Adrenal gland (tissue), 12 donors: ENCODE results near the gene DCTPP1. TPM values are rescaled to one million over a fixed set of nuclear protein-coding genes. Genes with fewer than 3 reads are reported as not detected.

Experiments
- DNase-seq, 7 donors: peaks; one replicate each; pipeline ENCODE4 v3.0.0-alpha.2; 2019 to 2020
- H3K27ac ChIP-seq, 5 donors: fragments of 200-600 bp; sonication (generic) in 4 of 5; 1 replicate in 3 of 5; 2 replicates in 2 of 5; pipeline versions ENCODE4 v1.5.1 to v1.8.0; 2016 to 2020; ENCODE audit warnings: mild to moderate bottlenecking in 1 of 5
- H3K27me3 ChIP-seq: fragments of 200-600 bp; 2 replicates; pipeline ENCODE4 v1.8.0; 2021
- H3K36me3 ChIP-seq, 2 donors: fragments of 200-600 bp; replicated peaks in 1 of 2; 1 replicate in 1 of 2; 2 replicates in 1 of 2; pipeline versions ENCODE4 v1.5.1 to v1.8.0; 2018 to 2022
- H3K4me1 ChIP-seq, 2 donors: fragments of 200-600 bp; replicated peaks in 1 of 2; 1 replicate in 1 of 2; 2 replicates in 1 of 2; pipeline versions ENCODE4 v1.5.1 to v1.8.0; 2018 to 2021
- H3K4me3 ChIP-seq, 4 donors: fragments of 200-600 bp; sonication (generic) in 3 of 4; one replicate each; pipeline ENCODE4 v1.5.1; 2016 to 2018
- H3K9me3 ChIP-seq, 3 donors: fragments of 200-600 bp; sonication (generic) in 1 of 3; replicated peaks in 1 of 3; 1 replicate in 2 of 3; 2 replicates in 1 of 3; pipeline versions ENCODE4 v1.5.1 to v1.8.0; 2016 to 2021
- CTCF ChIP-seq, 6 experiments: fragments of 450-650 bp in 4 of 6; fragments of 200-600 bp in 2 of 6; sonication (generic) in 1 of 6; IDR thresholded peaks; 1 replicate in 5 of 6; 2 replicates in 1 of 6; pipeline versions ENCODE4 v1.5.1 to v1.8.0; 2016 to 2021; ENCODE audit warnings: antibody characterized with exemption in 6 of 6, mild to moderate bottlenecking in 2 of 6, moderate library complexity in 1 of 6
- POLR2A ChIP-seq, 2 donors: fragments of 450-650 bp; IDR thresholded peaks; one replicate each; pipeline ENCODE4 v1.6.1; 2017; ENCODE audit warnings: antibody characterized with exemption in 2 of 2, mild to moderate bottlenecking in 2 of 2, moderate library complexity in 1 of 2
- WGBS, 4 donors: extraction: QIAGEN DNeasy Blood & Tissue Kit in 2 of 4; methylation state at CpG; one replicate each; pipeline versions ENCODE4 v1.1.5 to v1.1.7; 2013 to 2017; 5-methylcytosine and 5-hydroxymethylcytosine counted together
- intact Hi-C, 2 donors: fragments of 100-400 bp; cut with DNase I; formaldehyde crosslinking; loops; one replicate each; pipeline versions ENCODE4 v1.14.1 to v1.15.0; 2022 to 2023
- polyA plus RNA-seq, 3 donors: library from polyadenylated mRNA; stranded (reverse); fragments of 200-250 nt in 2 of 3; fragments of 350-450 nt in 1 of 3; fragmentation: Illumina TruSeq in 1 of 3; extraction: RNeasy Lipid Tissue Mini Kit (QIAGEN cat#74804) in 1 of 3; gene quantifications; one replicate each; pipeline ENCODE4 v1.2.3, GENCODE V29; 2013 to 2014
- total RNA-seq, 9 donors: library from RNA; depleted of rRNA in 4 of 9; stranded (reverse); fragments of >200 nt in 4 of 9; fragments of 120-200 nt in 1 of 9; fragmentation: NEBNext Ultra II Directional in 1 of 9; extraction: Animal tissue kit (Norgen Biotek cat#: 25700) in 1 of 9; gene quantifications; one replicate each; pipeline versions ENCODE4 v1.1.0 to v1.2.4, GENCODE V29; 2013 to 2023
- donor health status: healthy with polysubstance abuse.
- donor health status: Bipolar disorder and iron deficiency.
- donor health status: DM: yes; HTN: yes; CAD: no.
- donor health status: DM: no; HTN: no; CAD: no.
- donor health status: DM: no; HTN: no; CAD: no.
- donor health status: DM: yes; HTN: yes; CAD: no.

DCTPP1 gene
- total and polyA plus RNA-seq, 12 donors: 11.7 to 33.9 (median 28.7) TPM

- Histone ChIP-seq H3K27ac (peak overlapping the region; percentile 70 to 96 (median 87)), H3K4me1 (peaks cover 11 to 25% of the 10 kb centered on the region in 2 donors), H3K4me3 (peak overlapping the region in 2 of 4 donors; percentile 88 to 94), H3K36me3 (no peaks in the 10 kb centered on the region), H3K27me3 (no peaks in the 10 kb centered on the region), H3K9me3 (no peaks in the 10 kb centered on the region)
- DNase-seq: no peak
- intact Hi-C loops: loop anchor here (5.0 to 10.0 kb wide), 2 partner anchors 79 to 81 kb away; partner anchors contain the start of gene ZNF768 (in 2 of the 2)
- WGBS, 4 donors: 73 to 77% (median 76%) methylated on average over 10 of the region's 10 CpGs
- TF ChIP-seq POLR2A (IDR thresholded peaks at IDR 0.05): no peak
- no peak for TF ChIP-seq CTCF (IDR thresholded peaks at IDR 0.05)
Observed at GRCh38 chr16:30446203-30446595, 16.4 kb upstream of the DCTPP1 start.

DNA sequence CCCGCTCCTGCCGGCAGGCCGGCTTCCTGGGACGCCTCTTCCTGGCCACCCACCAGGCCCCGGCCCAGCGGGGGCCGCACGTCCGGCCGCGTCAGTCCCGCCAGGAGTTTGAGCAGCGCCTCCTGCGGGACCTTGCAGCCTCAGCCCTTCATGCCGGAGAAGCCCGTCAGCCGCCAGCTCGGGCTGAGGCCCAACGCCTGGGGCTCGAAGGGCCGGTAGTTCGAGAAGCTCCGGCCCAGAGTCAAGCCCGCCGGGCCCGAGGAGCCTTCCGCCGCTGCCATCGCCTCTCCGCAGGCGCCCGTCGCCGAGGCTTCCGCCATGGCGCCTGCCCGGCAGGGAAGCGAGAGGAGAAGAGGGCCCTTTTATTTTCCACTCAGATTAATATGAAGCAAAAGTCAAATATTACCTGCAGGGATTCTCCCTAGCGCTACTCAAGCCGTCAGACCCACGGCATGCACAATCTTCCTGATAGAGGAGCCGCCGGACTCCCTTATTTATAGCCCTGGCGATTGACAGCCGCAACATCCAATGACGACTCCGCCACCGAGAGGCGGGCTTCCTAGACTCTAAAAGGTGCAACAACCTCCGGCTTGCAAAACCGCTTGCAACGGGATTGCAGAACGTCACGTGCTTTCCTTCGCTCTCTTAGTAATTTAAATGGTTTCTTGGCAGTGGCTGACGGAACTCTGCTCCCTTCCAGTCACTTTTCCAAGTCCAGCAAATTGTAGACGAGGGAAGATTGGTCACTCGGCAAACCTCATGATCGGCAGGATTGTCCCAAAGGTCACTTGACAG is 15.8 kb upstream of the DCTPP1 start, which contains the start of gene SEPHS2:
SEPHS2 (minus strand) TSS at position 467 of the 795 bp plus-strand sequence; CDS start at position 320, 147 bp downstream.
- intact Hi-C loops: loop anchor here (5.0 to 10.0 kb wide), 2 partner anchors 79 to 82 kb away; partner anchors contain the start of gene ZNF768 (in 2 of the 2)
- TF ChIP-seq CTCF (IDR thresholded peaks at IDR 0.05) (peak in 5 of 6 experiments; percentile 13 to 36 (median 26)), POLR2A (IDR thresholded peaks at IDR 0.05) (peak; percentile 88 to 92)
- 0 to 2% (median 0%) methylated on average over 16 to 59 of the region's 59 CpGs for WGBS, 4 donors
- peak; percentile 97 to 100 (median 99) for DNase-seq
- no peaks in the 10 kb centered on the region for H3K27me3 ChIP-seq
- H3K4me3 ChIP-seq: peak within 1 kb of the TSS; percentile 28 to 94 (median 77)
- peak within 1 kb of the TSS; percentile 70 to 96 (median 87) for H3K27ac ChIP-seq
- H3K4me1 ChIP-seq: peaks cover 11 to 25% of the 10 kb centered on the region in 2 donors
- no peaks in the 10 kb centered on the region for H3K9me3 ChIP-seq
- no peaks in the 10 kb centered on the region for H3K36me3 ChIP-seq

DNA sequence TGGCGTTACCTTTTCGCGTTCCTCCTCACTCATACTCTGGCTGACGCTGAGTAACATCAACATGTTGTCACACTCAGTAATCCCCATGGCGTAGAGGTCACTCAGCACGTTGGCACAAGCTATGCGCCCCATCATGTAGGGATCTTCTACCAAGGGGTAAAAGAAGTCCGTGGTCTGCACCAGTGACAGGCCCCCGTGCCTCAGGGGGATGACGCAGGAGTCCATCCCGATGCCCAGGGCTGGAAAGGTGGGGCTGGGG is 15.2 kb upstream of the DCTPP1 start:
- Histone ChIP-seq H3K4me1 (peaks cover 11 to 25% of the 10 kb centered on the region in 2 donors), H3K36me3 (no peaks in the 10 kb centered on the region), H3K4me3 (peak overlapping the region; percentile 28 to 94 (median 77)), H3K27ac (peak overlapping the region; percentile 70 to 96 (median 87)), H3K27me3 (no peaks in the 10 kb centered on the region), H3K9me3 (no peaks in the 10 kb centered on the region)
- intact Hi-C loops: loop anchor here (5.0 to 10.0 kb wide), 2 partner anchors 80 to 82 kb away; partner anchors contain the start of gene ZNF768 (in 2 of the 2)
- WGBS, 4 donors: 30 to 67% (median 38%) methylated on average over 7 to 11 of the region's 11 CpGs
- TF ChIP-seq POLR2A (IDR thresholded peaks at IDR 0.05) (no peak), CTCF (IDR thresholded peaks at IDR 0.05) (no peak)
- DNase-seq: no peak
